Osteoblast (primary cell): ENCODE data around the gene POLE. TPM values are rescaled to one million over a fixed set of nuclear protein-coding genes. Genes with fewer than 3 reads are reported as not detected.
A peak's percentile ranks its signal among the peaks of the same experiment; 100 is the strongest.

Source experiments
- DNase-seq: peaks from one replicate; pipeline ENCODE4 v3.0.0; 2011; ENCODE audit warnings: low spot score, mixed read lengths; ENCODE audit not compliant: insufficient read length; ENCODE audit errors: missing footprints
- H2AFZ ChIP-seq: 2 replicates; pipeline ENCODE4 v1.6.0; 2011; ENCODE audit warnings: mild to moderate bottlenecking, low read length
- H3K27ac ChIP-seq: 2 replicates; pipeline ENCODE4 v1.5.1; 2011; ENCODE audit warnings: mild to moderate bottlenecking, low read depth, low read length, moderate library complexity
- H3K27me3 ChIP-seq: 2 replicates; pipeline ENCODE4 v1.6.0; 2012; ENCODE audit warnings: mild to moderate bottlenecking, control low read depth, inconsistent platforms, low read length, moderate library complexity; ENCODE audit not compliant: insufficient read depth
- H3K36me3 ChIP-seq: 2 replicates; pipeline ENCODE4 v1.5.1; 2011; ENCODE audit warnings: mild to moderate bottlenecking, low read length, control low read depth, moderate library complexity; ENCODE audit not compliant: insufficient read depth
- H3K4me1 ChIP-seq: 2 replicates; pipeline ENCODE4 v1.5.1; 2011; ENCODE audit warnings: mild to moderate bottlenecking, low read length, control low read depth, moderate library complexity; ENCODE audit not compliant: insufficient read depth
- H3K4me2 ChIP-seq: 2 replicates; pipeline ENCODE4 v1.6.0; 2011; ENCODE audit warnings: mild to moderate bottlenecking, low read length; ENCODE audit not compliant: insufficient read depth
- H3K4me3 ChIP-seq: fragments of 200-600 bp; sonication (generic); 3 replicates; pipeline ENCODE4 v1.5.1; 2012; ENCODE audit warnings: mild to moderate bottlenecking, low read length, inconsistent platforms; ENCODE audit not compliant: insufficient read depth
- H3K79me2 ChIP-seq: 2 replicates; pipeline ENCODE4 v1.6.0; 2012; ENCODE audit warnings: mild to moderate bottlenecking, low read length, control low read depth, inconsistent platforms; ENCODE audit not compliant: insufficient read depth
- H3K9me3 ChIP-seq: 2 replicates; pipeline ENCODE4 v1.5.1; 2011; ENCODE audit warnings: low read depth, low read length, control low read depth
- H4K20me1 ChIP-seq: 2 replicates; pipeline ENCODE4 v1.6.0; 2012; ENCODE audit warnings: mild to moderate bottlenecking, low read length, control low read depth; ENCODE audit not compliant: insufficient read depth
- CTCF ChIP-seq: IDR thresholded peaks from 2 replicates; pipeline ENCODE4 v1.5.1; 2011; ENCODE audit warnings: mild to moderate bottlenecking, low read depth, low read length, moderate library complexity; ENCODE audit errors: extremely low read depth
- total RNA-seq: library from RNA; depleted of rRNA; stranded (reverse); fragments of >200 nt; gene quantifications from 2 replicates; pipeline ENCODE4 v1.2.3, GENCODE V29; 2012

Gene POLE
- total RNA-seq, 1 donor, result 15.2 TPM

DNA sequence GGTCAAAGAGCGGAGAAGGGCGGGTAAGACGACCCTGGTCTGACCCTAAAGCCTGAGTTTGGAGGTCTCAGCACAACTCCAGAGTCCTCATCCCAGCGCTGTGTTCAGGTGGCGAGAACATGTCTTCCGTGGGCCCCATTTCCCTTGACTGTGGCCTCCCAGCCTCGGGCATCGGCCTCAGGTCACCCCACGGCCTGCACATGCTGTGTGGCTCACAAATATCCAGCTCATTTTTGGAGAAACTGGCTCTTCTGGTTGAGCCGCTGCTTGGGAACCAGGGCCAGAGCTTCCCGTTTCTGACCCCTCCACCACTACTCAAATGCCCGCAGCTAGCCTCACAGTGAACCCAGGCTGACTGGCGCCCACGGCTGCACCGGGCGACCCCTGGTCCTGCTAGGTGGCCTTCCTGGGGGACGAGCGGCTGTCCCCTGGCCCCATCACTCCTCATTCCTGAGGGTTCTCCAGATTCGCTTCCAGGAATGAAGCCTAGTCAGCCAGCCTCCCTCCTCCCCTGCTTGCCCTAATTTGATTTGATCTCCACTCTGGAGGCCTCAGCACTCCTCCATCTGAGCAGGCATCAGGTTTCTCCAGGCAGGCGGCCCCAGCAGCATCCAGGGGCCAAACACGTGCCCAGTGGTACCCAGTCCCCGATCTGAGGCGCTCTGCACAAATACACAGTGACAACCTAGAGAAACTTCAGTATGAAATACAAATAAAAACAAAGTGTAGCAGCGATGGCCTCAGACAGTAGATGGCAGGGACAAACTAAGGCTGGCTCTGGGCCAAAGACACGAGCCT is 63.9 kb downstream of the POLE start:
- Histone ChIP-seq H3K27ac (peak overlapping the region; percentile 5), H2AFZ (peak overlapping the region; percentile 61), H3K4me1 (peaks cover 9% of the 10 kb centered on the region), H3K4me3 (peak overlapping the region; percentile 34), H3K9me3 (no peaks in the 10 kb centered on the region), H4K20me1 (no peaks in the 10 kb centered on the region), H3K4me2 (peak overlapping the region; percentile 66), H3K36me3 (no peaks in the 10 kb centered on the region), H3K79me2 (no peaks in the 10 kb centered on the region), H3K27me3 (peaks cover 13% of the 10 kb centered on the region)
- no peak for TF ChIP-seq CTCF
- DNase-seq, result peak; percentile 35

DNA sequence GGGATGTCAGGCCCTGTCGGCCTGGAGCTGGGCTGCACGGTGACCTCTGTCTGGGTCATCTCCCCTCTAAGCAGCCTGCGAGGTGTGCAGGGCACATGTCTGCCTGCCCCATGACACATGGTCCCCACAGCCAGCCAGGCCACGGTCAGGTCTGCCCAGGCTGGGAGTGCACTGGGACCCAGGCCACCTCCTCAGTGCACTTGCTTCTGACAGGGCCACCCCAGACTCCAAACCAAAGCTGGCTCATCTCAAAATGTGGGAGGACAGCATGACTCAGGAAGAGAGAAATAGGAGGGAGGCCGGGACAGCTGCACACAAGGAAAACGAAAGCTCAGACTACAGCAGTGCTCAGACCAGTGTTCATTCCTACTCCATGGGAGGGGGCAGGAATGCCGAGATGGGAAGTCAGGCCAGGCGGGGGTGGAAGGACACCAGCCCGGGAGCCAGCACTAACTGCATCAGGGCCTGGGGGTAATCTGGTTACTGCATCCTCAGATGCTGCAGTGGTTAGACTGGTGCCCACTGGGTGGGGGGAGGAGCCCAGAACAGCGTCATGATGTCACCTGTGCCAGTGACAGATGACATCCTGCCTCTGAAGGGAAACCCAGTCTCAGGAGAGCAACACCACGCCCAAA is 64.6 kb downstream of the POLE start:
- H4K20me1 ChIP-seq, result no peaks in the 10 kb centered on the region
- H3K9me3 ChIP-seq, result no peaks in the 10 kb centered on the region
- no peak for TF ChIP-seq CTCF
- DNase-seq, result peak; percentile 100
- H3K79me2 ChIP-seq, result no peaks in the 10 kb centered on the region
- H2AFZ ChIP-seq, result peak overlapping the region; percentile 61
- H3K36me3 ChIP-seq, result no peaks in the 10 kb centered on the region
- H3K4me3 ChIP-seq, result peak overlapping the region; percentile 34
- peaks cover 9% of the 10 kb centered on the region for H3K4me1 ChIP-seq
- peak overlapping the region; percentile 66 for H3K4me2 ChIP-seq
- peak overlapping the region; percentile 5 for H3K27ac ChIP-seq
- H3K27me3 ChIP-seq, result peaks cover 20% of the 10 kb centered on the region

- Histone ChIP-seq H3K4me1 (peaks cover 9% of the 10 kb centered on the region), H2AFZ (no peak overlapping the region), H3K27me3 (peaks cover 27% of the 10 kb centered on the region), H3K27ac (no peak overlapping the region), H4K20me1 (no peaks in the 10 kb centered on the region), H3K4me2 (peak overlapping the region; percentile 66), H3K4me3 (peak overlapping the region; percentile 34), H3K9me3 (peaks cover 3% of the 10 kb centered on the region), H3K79me2 (no peaks in the 10 kb centered on the region), H3K36me3 (no peaks in the 10 kb centered on the region)
- peak; percentile 80 for DNase-seq
- no peak for TF ChIP-seq CTCF
Observed at GRCh38 chr12:132621657-132622435, 65.3 kb downstream of the POLE start.
